ENCODE results near the gene NPSR1.
"Not testable (repeated sequence)": the region's sequence is repeated elsewhere in the genome, so short reads cannot be mapped to it uniquely, and the experiment has no call there.

NPSR1 gene

GRCh38 chr7:34759477-34760125 is 101.6 kb downstream of the NPSR1 start:
- no peak for FAIRE-seq

DNA sequence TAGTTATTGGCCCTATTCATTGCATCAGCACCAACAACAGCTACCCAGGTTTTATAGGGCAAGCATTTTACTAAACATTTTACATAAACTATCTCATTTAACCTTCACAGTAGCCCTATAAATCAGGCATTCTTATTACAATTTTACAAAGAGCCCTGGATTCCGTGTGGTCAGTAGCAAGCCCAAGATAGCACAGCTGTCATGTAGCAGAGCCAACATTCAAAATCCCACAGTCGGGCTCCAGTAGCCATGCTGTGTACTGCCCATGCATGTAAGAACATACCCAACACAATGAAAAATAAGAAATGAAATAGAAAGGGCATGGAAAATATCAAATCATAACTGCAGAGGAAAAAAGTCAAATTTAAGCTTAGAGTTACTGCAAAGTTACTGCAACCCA is 102.3 kb downstream of the NPSR1 start:
- FAIRE-seq = no peak

- FAIRE-seq = no peak
Observed at GRCh38 chr7:34761206-34761605, 103.2 kb downstream of the NPSR1 start.

DNA sequence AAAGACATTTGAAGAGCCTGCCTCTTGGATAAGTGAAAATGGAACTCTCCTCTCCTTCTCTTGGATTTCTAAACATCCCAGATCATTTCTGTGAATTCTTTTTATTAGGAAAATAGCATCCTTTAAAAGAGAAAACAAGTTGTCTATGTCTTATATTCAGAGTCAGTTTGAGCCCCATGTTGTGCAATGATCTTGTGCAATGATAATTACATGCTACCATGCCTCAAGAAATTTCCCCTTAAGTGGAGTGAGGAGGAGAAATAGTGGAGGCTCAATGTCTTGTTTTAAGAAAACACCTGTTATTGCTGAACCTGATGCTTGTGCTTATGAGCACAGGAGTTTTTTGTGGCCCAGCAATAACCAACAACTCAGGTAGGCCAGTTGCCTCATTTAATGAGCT is 103.6 kb downstream of the NPSR1 start:
- no peak for FAIRE-seq

DNA sequence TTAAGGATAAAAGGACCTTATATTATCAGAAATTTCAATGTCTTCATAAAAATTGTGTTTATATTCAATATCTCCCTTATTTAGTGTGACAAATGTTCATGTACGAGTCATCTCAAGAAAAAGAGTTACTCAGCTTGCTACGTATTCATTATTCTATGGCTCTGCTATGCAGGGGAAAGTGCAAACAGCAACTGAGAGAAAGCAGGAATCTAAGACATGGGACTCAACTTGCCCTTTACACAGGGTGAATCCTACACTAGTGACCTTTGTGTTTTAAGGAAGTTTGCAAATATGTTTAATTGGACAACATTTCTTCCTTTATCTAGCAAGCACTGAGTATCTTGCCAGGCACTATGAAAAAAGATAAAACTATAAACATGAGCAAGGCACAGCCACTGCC is 104.7 kb downstream of the NPSR1 start:
- FAIRE-seq = no peak

DNA sequence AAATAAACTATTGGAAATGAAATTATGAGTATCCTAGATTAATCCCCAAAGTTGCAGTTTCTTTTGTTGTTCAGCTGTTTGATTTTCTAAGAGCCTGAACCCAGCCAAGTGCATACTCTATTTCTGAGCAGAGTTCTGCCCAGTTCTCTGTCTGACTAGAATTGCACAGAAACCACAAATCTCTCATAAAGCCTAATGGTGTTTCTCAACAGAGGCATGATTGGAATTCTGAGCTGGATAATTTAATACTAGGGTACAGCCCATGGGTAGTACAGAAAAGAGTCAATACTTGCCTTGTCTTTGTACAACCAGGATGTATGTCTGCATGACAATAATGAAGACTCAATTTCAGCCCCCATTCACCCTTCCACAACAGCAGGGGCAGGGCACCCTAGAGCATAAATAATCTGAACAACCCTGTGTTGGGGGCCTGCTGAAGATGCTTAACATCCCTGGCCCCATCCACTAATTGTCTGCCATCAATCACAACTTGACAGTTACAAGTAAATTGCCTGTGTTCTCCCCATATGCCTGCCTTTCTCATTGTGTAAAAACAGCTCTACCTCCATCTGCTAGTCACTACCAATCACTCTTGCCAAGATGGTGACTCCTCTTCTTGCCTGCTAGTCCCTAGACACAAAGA is 114.4 kb downstream of the NPSR1 start:
- no peak for FAIRE-seq

- FAIRE-seq = no peak
Observed at GRCh38 chr7:34776748-34777358, 118.8 kb downstream of the NPSR1 start.

GRCh38 chr7:34780546-34780945 is 122.5 kb downstream of the NPSR1 start:
- FAIRE-seq = no peak

- FAIRE-seq = no peak
Observed at GRCh38 chr7:34787586-34787985, 129.6 kb downstream of the NPSR1 start.

GRCh38 chr7:34806831-34807230 is 148.8 kb downstream of the NPSR1 start:
- FAIRE-seq = no peak

- FAIRE-seq = no peak
Observed at GRCh38 chr7:34807548-34808340, 149.7 kb downstream of the NPSR1 start.

DNA sequence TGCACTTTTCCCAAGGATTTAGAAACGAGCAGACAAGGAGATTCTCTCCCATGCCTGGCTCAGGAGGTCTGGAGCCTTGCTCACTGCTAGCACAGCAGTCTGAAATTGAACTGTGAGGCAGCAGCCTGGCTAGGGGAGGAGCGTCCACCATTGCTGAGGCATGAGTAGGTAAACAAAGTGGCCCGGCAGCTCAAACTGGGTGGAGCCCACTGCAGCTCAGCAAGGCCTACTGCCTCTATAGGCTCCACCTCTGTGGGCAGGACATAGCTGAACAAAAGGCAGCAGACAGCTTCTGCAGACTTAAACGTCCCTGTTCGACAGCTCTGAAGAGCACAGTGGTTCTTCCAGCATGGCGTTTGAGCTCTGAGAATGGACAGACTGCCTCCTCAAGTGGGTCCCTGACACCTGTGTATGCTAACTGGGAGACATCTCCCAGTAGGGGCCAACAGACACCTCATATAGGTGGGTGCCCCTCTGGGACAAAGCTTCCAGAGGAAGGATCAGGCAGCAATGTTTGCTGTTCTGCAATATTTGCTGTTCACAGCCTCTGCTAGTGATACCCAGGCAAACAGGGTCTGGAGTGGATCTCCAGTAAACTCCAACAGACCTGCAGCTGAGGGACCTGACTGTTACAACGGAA is 156.3 kb downstream of the NPSR1 start:
- FAIRE-seq = not testable (repeated sequence)

DNA sequence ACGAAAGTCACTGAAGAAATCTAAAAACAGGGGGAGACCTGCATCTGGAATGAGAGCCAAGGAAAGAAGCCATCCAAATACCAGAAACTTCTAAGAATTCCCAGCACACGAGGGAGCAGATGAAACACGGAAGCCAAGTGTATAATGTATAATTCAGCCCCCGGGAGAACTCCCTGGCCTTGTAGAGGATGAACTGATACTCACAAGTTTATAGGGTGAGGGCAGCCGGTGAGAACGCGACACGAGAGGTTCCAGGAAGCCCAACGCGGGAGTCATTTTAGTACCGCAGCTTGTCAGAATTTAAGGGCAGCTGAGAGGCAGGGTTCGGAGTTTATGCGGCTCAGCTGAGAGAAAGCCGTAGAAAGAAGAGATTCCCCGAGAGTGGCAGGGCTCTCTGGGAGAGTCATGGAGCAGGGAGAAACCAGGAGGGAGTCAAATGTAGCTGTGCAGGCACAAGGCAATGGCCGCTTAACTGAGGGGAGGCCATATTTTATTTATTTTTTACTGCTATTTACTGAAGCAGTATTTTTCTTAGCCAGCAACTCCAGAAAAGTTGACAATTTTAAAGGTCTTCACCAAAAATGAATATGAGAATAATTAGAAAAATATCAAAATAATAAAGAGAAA is 164.0 kb downstream of the NPSR1 start:
- FAIRE-seq = no peak

DNA sequence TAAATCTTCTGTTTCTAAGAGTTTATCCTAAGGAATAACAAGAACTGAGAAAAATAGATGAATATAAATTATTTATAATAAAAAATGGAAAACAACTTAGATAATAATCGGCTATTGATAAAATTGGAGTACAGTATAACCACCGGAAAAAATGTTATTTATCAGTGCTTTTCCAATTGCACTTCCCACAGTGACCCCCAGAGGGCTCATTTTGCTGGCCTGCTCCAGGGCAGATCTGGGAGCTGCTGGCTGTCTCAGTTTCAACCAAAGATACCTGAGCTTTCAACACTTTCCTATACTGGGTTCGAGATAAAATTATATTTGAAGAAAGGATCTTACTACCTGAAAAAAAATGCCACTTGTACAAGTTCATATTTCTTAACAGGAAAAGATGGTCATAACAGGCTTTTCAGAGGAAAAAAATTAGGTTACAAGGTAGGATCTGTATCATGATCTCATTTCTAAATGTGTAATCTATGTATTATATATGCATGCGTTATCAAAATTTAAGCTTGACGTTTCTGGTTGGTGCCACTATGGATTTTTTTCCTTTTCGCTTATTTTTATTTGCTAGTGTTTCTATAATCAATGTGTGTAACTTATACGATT is 165.7 kb downstream of the NPSR1 start:
- FAIRE-seq = peak; percentile 24

DNA sequence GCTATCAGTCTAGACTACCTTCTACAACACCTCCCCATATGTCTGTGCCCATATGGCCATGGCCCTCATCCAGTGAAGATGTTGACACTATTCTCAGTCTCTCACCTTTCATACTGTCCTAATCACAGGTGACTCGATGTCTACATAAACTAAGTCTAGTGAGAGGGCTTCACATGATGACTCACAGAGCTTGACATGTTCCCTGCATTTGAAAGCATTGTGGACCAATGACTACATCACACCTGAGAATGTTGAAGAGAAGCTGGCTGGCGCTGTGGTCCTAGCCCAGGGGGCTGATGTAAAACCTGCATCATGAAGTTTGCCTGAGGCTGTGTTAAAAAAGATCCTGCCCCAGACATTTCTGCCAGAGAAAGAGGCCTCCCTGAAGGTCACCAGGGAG is 167.2 kb downstream of the NPSR1 start:
- no peak for FAIRE-seq

DNA sequence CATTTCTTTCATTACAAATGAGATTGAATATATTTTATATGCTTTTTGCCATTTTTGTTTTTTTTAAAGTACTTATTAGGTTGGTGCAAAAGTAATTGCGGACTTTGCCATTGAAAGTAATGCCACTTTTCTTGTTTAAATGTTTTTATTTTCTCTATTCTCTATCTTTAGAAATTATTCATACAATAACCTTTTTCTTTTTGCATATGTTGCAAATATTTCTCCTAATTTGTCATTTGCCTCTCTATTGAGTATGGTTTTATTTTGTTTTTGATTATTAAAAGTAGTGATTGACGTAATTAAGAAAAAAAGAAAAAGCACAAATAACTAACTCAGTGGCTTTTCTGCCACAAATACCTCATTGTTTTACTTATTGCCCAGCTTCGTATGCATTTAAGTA is 172.4 kb downstream of the NPSR1 start:
- FAIRE-seq = no peak

DNA sequence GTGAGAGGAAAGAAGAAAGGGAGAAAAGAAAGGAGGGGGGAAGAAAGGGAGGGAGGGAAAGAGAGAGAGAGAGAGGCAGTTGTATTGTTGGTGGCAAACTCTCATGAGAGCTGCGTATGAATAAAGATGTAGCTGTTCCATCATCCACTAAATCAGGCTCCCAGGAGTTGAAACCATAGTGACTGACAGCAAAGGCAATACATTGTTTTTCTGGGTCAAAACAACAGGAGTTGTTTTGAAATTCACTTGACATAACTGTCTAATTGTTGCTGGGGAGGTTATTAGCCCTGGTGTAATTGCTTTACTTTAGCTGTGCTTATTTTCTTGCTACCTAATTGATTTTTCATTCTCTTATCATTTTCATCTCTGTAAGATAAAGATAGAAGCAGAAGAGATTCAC is 173.4 kb downstream of the NPSR1 start:
- no peak for FAIRE-seq

DNA sequence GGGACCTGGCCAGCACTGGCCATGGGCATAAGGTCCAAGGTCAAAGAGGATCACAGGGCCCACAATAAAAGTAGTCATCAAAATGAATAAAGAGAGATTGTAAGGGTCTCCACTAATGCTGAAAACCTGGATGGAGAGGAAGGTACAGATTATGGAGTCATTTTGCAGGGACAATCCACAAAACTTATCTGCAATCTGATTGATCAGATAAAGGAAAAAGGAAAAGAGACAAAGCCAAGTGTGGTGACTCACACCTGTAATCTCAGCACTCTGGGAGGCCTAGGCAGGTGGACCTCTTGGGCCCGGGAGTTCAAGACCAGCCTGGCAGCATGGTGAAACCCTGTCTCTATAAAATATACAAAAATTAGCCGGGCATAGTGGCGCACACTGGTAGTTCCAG is 174.0 kb downstream of the NPSR1 start:
- FAIRE-seq = no peak

- FAIRE-seq = no peak
Observed at GRCh38 chr7:34835901-34836600, 178.0 kb downstream of the NPSR1 start.

DNA sequence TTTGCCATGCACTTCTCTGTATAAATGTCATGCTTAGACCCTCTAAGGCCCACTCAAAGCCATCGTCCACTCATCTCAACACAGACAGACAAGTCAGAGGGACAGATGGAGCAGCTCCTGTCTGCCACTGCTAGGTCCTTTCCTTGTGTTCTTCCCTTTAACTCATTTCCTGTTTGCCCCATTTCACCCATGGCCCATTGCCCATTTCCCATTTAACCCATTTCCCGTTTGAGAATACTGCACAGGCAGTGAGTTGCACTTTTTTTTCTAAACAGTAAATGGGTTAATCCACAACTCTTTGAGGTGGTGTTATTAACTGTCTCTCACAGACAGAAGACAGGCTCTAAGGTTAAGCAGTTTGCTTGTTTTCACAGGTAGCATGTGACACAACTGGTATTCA is 179.3 kb downstream of the NPSR1 start:
- no peak for FAIRE-seq

GRCh38 chr7:34837801-34838201 is 179.8 kb downstream of the NPSR1 start:
- FAIRE-seq = no peak

DNA sequence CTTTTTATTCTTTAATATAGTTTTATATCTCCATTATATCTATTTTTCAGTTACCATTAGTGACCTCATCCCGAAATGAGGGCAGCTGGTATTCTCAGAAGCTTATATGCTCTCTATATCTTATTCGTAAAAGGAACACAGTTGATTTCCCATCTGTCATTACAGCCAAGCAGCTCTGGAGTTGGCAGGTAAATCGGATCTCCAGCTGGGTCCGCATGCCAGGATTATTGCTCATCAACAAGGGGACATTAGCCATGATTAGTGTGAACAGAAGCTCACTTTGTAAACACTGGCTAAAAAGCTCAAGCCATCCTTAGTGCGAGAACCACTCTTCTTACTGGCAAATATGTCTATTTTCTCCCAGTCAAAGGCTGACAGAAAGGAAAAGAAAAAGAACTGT is 180.3 kb downstream of the NPSR1 start:
- FAIRE-seq = no peak
